ENCODE data around the gene SLCO3A1.

GRCh38 chr15:91975241-91975978 is 121.9 kb downstream of the SLCO3A1 start:
- TF ChIP-seq HOXA7 (CRISPR knock-in tag; IDR thresholded peaks at IDR 0.05; ENCODE audit: borderline replicate concordance) (no peak), CTCF (tag by site-specific recombination; IDR thresholded peaks at IDR 0.05) (no peak), ZNF362 (tag by site-specific recombination; IDR thresholded peaks at IDR 0.05) (no peak), ZNF132 (tag by site-specific recombination; IDR thresholded peaks at IDR 0.05; ENCODE audit: borderline replicate concordance) (no peak), YY1 (tag by site-specific recombination; IDR thresholded peaks at IDR 0.05) (no peak)
